LNCaP clone FGC (cell line): ENCODE data around the gene MMP28.

Experiments used
- DNase-seq: peaks from one replicate; pipeline ENCODE4 v3.0.0-alpha.2; 2011; ENCODE audit warnings: low read depth
- H3K4me3 ChIP-seq: 2 replicates; pipeline ENCODE4 v1.5.1; 2011; ENCODE audit warnings: mild to moderate bottlenecking, low read depth, low read length, control low read depth
- TF ChIP-seq, protein P1 (sequence below): IDR thresholded peaks from 2 replicates; pipeline ENCODE4 v1.5.1; 2012; ENCODE audit warnings: mild to moderate bottlenecking; ENCODE audit not compliant: control insufficient read depth, insufficient read depth; ENCODE audit errors: extremely low read depth

MMP28 gene

DNA sequence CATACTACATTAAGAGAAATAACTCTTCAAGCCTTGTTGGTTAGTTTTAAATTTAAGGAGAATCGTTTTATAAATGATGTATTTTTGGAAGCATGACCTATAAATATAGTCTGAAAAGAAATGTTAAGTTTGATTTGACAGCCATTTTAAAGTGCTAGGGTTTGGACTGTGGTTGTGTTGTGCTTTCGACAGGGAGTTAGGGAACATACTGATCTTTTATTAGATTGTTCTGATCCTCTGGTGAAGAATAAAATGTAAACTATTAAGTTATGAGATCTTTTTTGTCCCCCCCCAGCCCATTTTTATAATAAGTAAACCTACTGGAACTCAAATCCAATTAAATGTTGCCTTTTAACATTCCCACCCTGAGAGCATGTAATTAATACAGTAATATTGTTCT lies 25.9 kb upstream of the MMP28 start:
- peak; percentile 7 for DNase-seq
- TF ChIP-seq, protein P1, sequence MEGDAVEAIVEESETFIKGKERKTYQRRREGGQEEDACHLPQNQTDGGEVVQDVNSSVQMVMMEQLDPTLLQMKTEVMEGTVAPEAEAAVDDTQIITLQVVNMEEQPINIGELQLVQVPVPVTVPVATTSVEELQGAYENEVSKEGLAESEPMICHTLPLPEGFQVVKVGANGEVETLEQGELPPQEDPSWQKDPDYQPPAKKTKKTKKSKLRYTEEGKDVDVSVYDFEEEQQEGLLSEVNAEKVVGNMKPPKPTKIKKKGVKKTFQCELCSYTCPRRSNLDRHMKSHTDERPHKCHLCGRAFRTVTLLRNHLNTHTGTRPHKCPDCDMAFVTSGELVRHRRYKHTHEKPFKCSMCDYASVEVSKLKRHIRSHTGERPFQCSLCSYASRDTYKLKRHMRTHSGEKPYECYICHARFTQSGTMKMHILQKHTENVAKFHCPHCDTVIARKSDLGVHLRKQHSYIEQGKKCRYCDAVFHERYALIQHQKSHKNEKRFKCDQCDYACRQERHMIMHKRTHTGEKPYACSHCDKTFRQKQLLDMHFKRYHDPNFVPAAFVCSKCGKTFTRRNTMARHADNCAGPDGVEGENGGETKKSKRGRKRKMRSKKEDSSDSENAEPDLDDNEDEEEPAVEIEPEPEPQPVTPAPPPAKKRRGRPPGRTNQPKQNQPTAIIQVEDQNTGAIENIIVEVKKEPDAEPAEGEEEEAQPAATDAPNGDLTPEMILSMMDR, result no peak
- H3K4me3 ChIP-seq, result no peak overlapping the region

DNA sequence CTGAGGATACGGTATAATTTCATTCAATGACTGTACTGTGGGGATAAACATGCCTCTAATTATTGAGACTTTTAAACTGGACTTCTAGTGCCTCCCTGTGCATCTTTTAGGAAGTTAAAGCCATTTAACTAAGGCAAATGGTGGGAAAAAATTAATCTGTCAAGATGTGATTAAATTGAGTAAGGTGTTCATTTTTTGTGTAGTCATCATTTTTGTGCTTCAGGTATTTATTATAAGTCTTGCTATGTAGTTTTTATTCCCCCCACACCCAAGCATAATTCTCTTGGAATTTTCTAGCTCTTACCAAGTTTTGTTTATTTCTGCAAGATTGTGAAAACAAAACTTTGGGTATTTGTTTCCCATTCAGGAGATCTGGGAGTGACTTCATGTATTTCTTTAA lies 24.0 kb upstream of the MMP28 start:
- TF ChIP-seq, protein P1, result 0 out of 2 replicates have a peak, but pooled peaks have one; percentile 9
- H3K4me3 ChIP-seq, result no peak overlapping the region
- no peak for DNase-seq

DNA sequence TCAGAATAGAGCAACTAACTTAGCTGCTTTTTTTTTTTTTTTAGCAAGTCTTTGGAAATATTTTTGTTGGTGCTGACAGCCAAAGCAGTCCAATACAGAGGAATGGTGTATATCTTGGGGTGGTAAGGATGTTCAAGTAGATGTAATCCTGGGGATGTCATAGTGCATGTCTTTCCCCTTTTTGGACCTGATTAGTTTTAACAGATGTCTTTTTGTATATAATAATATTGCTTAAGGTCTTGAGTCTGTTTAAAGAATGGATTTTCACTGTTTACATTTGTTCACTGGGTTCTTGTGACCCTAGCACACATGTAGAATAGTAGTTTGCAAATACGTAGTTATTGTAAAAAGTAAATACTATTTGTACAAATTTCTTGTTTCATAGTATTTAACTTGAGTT lies 21.8 kb upstream of the MMP28 start:
- TF ChIP-seq, protein P1, result no peak
- H3K4me3 ChIP-seq, result no peak overlapping the region
- DNase-seq, result no peak

DNA sequence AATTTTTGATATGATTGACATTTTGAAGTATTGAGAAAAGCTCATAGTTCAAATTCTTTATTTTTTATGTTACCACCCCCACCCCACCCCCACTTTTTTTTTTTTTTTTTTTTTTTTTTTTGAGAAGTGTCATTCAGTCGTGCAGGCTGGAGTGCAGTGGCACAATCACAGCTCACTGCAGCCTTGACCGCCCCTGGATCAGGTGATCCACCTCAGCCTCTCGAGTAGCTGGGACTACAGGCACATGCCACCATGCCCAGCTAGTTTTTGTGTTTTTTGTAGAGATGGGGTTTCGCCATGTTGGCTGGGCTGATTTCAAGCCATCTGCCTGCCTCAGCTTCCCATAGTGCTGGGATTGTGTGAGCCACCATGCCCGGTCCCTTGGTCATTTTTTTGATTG lies 21.3 kb upstream of the MMP28 start:
- H3K4me3 ChIP-seq, result no peak overlapping the region
- TF ChIP-seq, protein P1, result no peak
- DNase-seq, result no peak

DNA sequence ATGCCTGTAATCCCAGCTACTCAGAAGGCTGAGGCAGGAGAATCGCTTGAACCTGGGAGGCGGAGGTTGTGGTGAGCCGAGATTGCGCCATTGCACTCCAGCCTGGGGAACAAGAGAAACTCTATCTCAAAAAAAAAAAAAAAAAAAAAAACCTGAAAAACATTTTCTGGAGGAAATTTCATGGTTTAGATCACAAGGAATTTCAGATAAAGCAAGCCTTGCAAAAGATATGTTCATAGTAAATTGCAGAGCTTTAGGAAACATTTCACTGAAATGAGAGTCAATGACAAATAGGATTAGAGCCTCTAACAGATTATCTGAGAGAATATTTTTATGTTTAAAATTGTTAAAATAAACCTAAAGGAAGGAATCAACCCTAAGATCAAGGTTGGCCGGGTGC lies 17.0 kb upstream of the MMP28 start:
- H3K4me3 ChIP-seq, result no peak overlapping the region
- DNase-seq, result no peak
- TF ChIP-seq, protein P1, result no peak

DNA sequence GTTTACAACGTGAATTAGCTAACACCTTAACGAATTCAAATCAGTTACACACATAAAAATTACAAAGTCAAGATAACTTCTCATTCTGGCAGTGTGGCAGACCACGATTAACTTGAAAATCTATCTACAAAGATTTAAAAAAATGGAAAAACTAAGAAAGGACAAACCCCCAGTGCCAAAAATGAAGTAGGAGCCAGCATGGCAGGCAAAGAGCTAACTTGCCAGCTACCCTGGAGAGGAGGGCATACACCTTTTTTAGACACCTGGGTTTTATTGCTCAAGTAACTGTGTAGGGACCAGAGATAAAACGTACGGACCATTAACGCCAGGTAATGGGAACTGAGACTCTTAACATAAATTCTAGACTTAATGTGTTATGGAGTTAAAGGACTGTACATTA lies 16.3 kb upstream of the MMP28 start:
- no peak for DNase-seq
- TF ChIP-seq, protein P1, result no peak
- H3K4me3 ChIP-seq, result no peak overlapping the region

DNA sequence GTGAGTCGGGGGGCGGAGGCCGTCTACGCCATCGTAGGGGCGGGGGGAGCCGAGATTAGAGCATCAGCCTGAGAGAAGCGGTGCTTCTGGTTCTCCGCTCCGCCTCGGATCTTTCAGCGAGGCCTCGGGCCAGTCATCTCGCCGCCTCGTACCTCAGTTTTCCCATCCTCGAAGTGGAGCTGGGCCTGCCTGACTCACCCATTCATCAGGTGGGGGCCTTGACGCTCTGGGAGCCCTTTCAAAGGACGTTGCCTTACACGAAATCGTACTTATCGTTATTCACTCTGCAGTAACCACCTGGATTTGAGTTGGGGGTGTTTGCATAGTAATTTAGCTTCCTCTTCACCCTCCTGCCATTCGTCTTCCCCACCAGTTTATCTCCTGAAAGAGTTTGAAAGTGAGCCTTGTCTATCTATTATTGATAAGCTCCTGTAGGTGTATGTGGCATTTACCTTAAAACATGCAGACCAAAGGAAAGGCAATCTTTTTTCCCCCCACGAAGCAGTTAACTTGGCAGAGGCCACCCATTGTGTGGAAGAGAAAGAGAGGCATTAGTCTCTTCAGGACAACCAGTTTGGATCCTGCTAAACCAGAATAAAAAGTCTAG lies 14.5 kb upstream of the MMP28 start:
- peak overlapping the region; percentile 99 for H3K4me3 ChIP-seq
- TF ChIP-seq, protein P1, result no peak
- no peak for DNase-seq
